Endothelial cell of hepatic sinusoid (primary cell): ENCODE results near the gene FOXK1.

Experiments
- in situ Hi-C: cut with HindIII; loops from 2 replicates; pipeline ENCODE4 v1.10.0; 2017; ENCODE audit warnings: low sequenced_read_pairs

The FOXK1 gene

GRCh38 chr7:4716946-4717795, 35.1 kb downstream of the FOXK1 start:
- in situ Hi-C loops = no loop called here

- in situ Hi-C loops = no loop called here
These were observed 36.0 kb downstream of the FOXK1 start for GRCh38 chr7:4718075-4718474.

- in situ Hi-C loops = no loop called here
These were observed 38.1 kb downstream of the FOXK1 start for GRCh38 chr7:4720225-4720624.

GRCh38 chr7:4722308-4722707, 40.2 kb downstream of the FOXK1 start:
- in situ Hi-C loops = no loop called here

GRCh38 chr7:4722960-4723630, 41.0 kb downstream of the FOXK1 start:
- in situ Hi-C loops = no loop called here

- in situ Hi-C loops = loop anchor here (25.0 kb wide), 1 partner anchor 112 kb away; no protein-coding TSS in a partner anchor
These were observed 42.5 kb downstream of the FOXK1 start for GRCh38 chr7:4724648-4725013.

- in situ Hi-C loops = loop anchor here (25.0 kb wide), 1 partner anchor 113 kb away; no protein-coding TSS in a partner anchor
These were observed 43.1 kb downstream of the FOXK1 start for GRCh38 chr7:4725014-4725849.

GRCh38 chr7:4725850-4726450, 43.9 kb downstream of the FOXK1 start:
- in situ Hi-C loops = loop anchor here (25.0 kb wide), 1 partner anchor 114 kb away; no protein-coding TSS in a partner anchor

- in situ Hi-C loops = loop anchor here (25.0 kb wide), 1 partner anchor 114 kb away; no protein-coding TSS in a partner anchor
These were observed 44.5 kb downstream of the FOXK1 start for GRCh38 chr7:4726566-4726965.

GRCh38 chr7:4727914-4728705, 46.0 kb downstream of the FOXK1 start:
- in situ Hi-C loops = loop anchor here (25.0 kb wide), 1 partner anchor 116 kb away; no protein-coding TSS in a partner anchor

- in situ Hi-C loops = loop anchor here (25.0 kb wide), 1 partner anchor 117 kb away; no protein-coding TSS in a partner anchor
These were observed 47.2 kb downstream of the FOXK1 start for GRCh38 chr7:4729266-4729665.

- in situ Hi-C loops = loop anchor here (25.0 kb wide), 1 partner anchor 118 kb away; no protein-coding TSS in a partner anchor
These were observed 48.2 kb downstream of the FOXK1 start for GRCh38 chr7:4730276-4730675.

- in situ Hi-C loops = loop anchor here (25.0 kb wide), 1 partner anchor 119 kb away; no protein-coding TSS in a partner anchor
These were observed 48.9 kb downstream of the FOXK1 start for GRCh38 chr7:4730971-4731370.

- in situ Hi-C loops = loop anchor here (25.0 kb wide), 1 partner anchor 120 kb away; no protein-coding TSS in a partner anchor
These were observed 49.7 kb downstream of the FOXK1 start for GRCh38 chr7:4731803-4732202.

GRCh38 chr7:4733936-4734528, 51.9 kb downstream of the FOXK1 start:
- in situ Hi-C loops = loop anchor here (25.0 kb wide), 1 partner anchor 122 kb away; no protein-coding TSS in a partner anchor

- in situ Hi-C loops = loop anchor here (25.0 kb wide), 1 partner anchor 122 kb away; no protein-coding TSS in a partner anchor
These were observed 52.7 kb downstream of the FOXK1 start for GRCh38 chr7:4734587-4735345.

- in situ Hi-C loops = loop anchor here (25.0 kb wide), 1 partner anchor 125 kb away; no protein-coding TSS in a partner anchor
These were observed 55.2 kb downstream of the FOXK1 start for GRCh38 chr7:4737300-4737699.
